Activated naive CD4-positive, alpha-beta T cell treated with anti-CD3 and anti-CD28 coated beads for 36 hours (primary cell): ENCODE results near the gene GSK3B. TPM values are rescaled to one million over a fixed set of nuclear protein-coding genes. Genes with fewer than 3 reads are reported as not detected.
A peak's percentile ranks its signal among the peaks of the same experiment; 100 is the strongest.
"Not testable (repeated sequence)": the region's sequence is repeated elsewhere in the genome, so short reads cannot be mapped to it uniquely, and the experiment has no call there.

ENCODE experiments used
- CTCF ChIA-PET: fragments of 350-600 bp; sonication (Branson Sonifier 250); formaldehyde crosslinking; loops from one replicate; lab custom pipeline; 2021; ENCODE audit warnings: antibody characterized with exemption; lab: Charles Lee
- DNase-seq: peaks from one replicate; pipeline ENCODE4 v3.0.0-alpha.2; 2020
- H3K27ac Mint-ChIP-seq: one replicate; pipeline ENCODE4 v1.8.0; 2021; ENCODE audit warnings: mild to moderate bottlenecking, mixed read lengths
- H3K27me3 Mint-ChIP-seq: one replicate; pipeline ENCODE4 v1.8.0; 2021; ENCODE audit warnings: low read depth, mixed read lengths
- H3K36me3 Mint-ChIP-seq: one replicate; pipeline ENCODE4 v1.8.0; 2021; ENCODE audit warnings: low read depth, mixed read lengths
- H3K4me1 Mint-ChIP-seq: one replicate; pipeline ENCODE4 v1.8.0; 2021; ENCODE audit warnings: low read depth, mixed read lengths
- H3K4me3 Mint-ChIP-seq: one replicate; pipeline ENCODE4 v1.8.0; 2021; ENCODE audit warnings: mild to moderate bottlenecking, moderate library complexity, mixed read lengths
- H3K9me3 Mint-ChIP-seq: one replicate; pipeline ENCODE4 v1.8.0; 2021; ENCODE audit warnings: mixed read lengths
- intact Hi-C: fragments of 100-400 bp; cut with micrococcal nuclease; formaldehyde crosslinking; loops from one replicate; pipeline ENCODE4 v1.15.1; 2023
- total RNA-seq, 2 experiments: library from RNA; stranded (reverse); gene quantifications; one replicate each; pipeline ENCODE4 v1.2.3, GENCODE V29; 2021

The GSK3B gene
- total RNA-seq, 2 experiments from 2014 or later: 25.9 to 27.8 TPM

- no peak for DNase-seq
- Mint-ChIP-seq H3K27me3 (no peaks in the 10 kb centered on the region), H3K36me3 (peaks cover 22% of the 10 kb centered on the region), H3K27ac (peak overlapping the region; percentile 77), H3K9me3 (no peaks in the 10 kb centered on the region), H3K4me1 (peaks cover 33% of the 10 kb centered on the region), H3K4me3 (no peak overlapping the region)
- CTCF ChIA-PET: interaction anchor here (0.6 to 1.0 kb wide), 3 partner anchors 20 to 199 kb away, joined by 3 to 5 read pairs (median 3); no protein-coding TSS in a partner anchor
- intact Hi-C loops: loop anchor here (1.0 kb wide), 2 partner anchors 183 to 233 kb away; no protein-coding TSS in a partner anchor
Observed at GRCh38 chr3:119912220-119912619, 182.0 kb downstream of the GSK3B start.

- peaks cover 22% of the 10 kb centered on the region for H3K36me3 Mint-ChIP-seq
- intact Hi-C loops: loop anchor here (1.0 to 2.0 kb wide), 5 partner anchors 8 to 433 kb away; no protein-coding TSS in a partner anchor
- no peaks in the 10 kb centered on the region for H3K27me3 Mint-ChIP-seq
- no peaks in the 10 kb centered on the region for H3K9me3 Mint-ChIP-seq
- peak overlapping the region; percentile 77 for H3K27ac Mint-ChIP-seq
- H3K4me1 Mint-ChIP-seq: peaks cover 33% of the 10 kb centered on the region
- no peak overlapping the region for H3K4me3 Mint-ChIP-seq
- DNase-seq: no peak
- CTCF ChIA-PET: interaction anchor here (0.6 to 1.0 kb wide), 2 partner anchors 20 to 145 kb away, joined by 3 to 5 read pairs; no protein-coding TSS in a partner anchor
Observed at GRCh38 chr3:119911748-119912147, 182.5 kb downstream of the GSK3B start.

- CTCF ChIA-PET: interaction anchor here (0.8 to 1.4 kb wide), 2 partner anchors 10 to 245 kb away, joined by 3 to 4 read pairs; no protein-coding TSS in a partner anchor
- H3K4me1 Mint-ChIP-seq: peaks cover 7% of the 10 kb centered on the region
- intact Hi-C loops: no loop called here
- no peaks in the 10 kb centered on the region for H3K9me3 Mint-ChIP-seq
- no peak overlapping the region for H3K27ac Mint-ChIP-seq
- no peaks in the 10 kb centered on the region for H3K27me3 Mint-ChIP-seq
- no peak overlapping the region for H3K4me3 Mint-ChIP-seq
- DNase-seq: no peak
- peaks cover 6% of the 10 kb centered on the region for H3K36me3 Mint-ChIP-seq
Observed at GRCh38 chr3:119902061-119902460, 192.2 kb downstream of the GSK3B start.

GRCh38 chr3:119901148-119901547, 193.1 kb downstream of the GSK3B start:
- Mint-ChIP-seq H3K9me3 (no peaks in the 10 kb centered on the region), H3K4me3 (no peak overlapping the region), H3K36me3 (peaks cover 6% of the 10 kb centered on the region), H3K27me3 (no peaks in the 10 kb centered on the region), H3K27ac (no peak overlapping the region), H3K4me1 (peaks cover 7% of the 10 kb centered on the region)
- intact Hi-C loops: no loop called here
- no peak for DNase-seq
- CTCF ChIA-PET: interaction anchor here (1.4 kb wide), 1 partner anchor 9 kb away, joined by 4 read pairs; no protein-coding TSS in a partner anchor

- intact Hi-C loops: no loop called here
- no peak for DNase-seq
- Mint-ChIP-seq H3K36me3 (peaks cover 5% of the 10 kb centered on the region), H3K9me3 (no peaks in the 10 kb centered on the region), H3K27me3 (no peaks in the 10 kb centered on the region), H3K4me3 (no peak overlapping the region), H3K27ac (no peak overlapping the region), H3K4me1 (peaks cover 13% of the 10 kb centered on the region)
- CTCF ChIA-PET: no interaction called here
Observed at GRCh38 chr3:119899192-119899511, 195.1 kb downstream of the GSK3B start.

- no peak for DNase-seq
- peaks cover 5% of the 10 kb centered on the region for H3K36me3 Mint-ChIP-seq
- peaks cover 18% of the 10 kb centered on the region for H3K4me1 Mint-ChIP-seq
- H3K27me3 Mint-ChIP-seq: no peaks in the 10 kb centered on the region
- H3K4me3 Mint-ChIP-seq: no peak overlapping the region
- CTCF ChIA-PET: no interaction called here
- H3K27ac Mint-ChIP-seq: no peak overlapping the region
- intact Hi-C loops: no loop called here
- H3K9me3 Mint-ChIP-seq: no peaks in the 10 kb centered on the region
Observed at GRCh38 chr3:119898478-119899191, 195.6 kb downstream of the GSK3B start.

- no peak overlapping the region for H3K4me3 Mint-ChIP-seq
- intact Hi-C loops: loop anchor here (5.0 kb wide), 2 partner anchors 453 to 663 kb away; partner anchors contain the start of gene LRRC58
- CTCF ChIA-PET: interaction anchor here (0.6 to 3.2 kb wide), 4 partner anchors 102 to 298 kb away, joined by 3 to 49 read pairs (median 4); no protein-coding TSS in a partner anchor
- no peak overlapping the region for H3K27ac Mint-ChIP-seq
- peaks cover 12% of the 10 kb centered on the region for H3K36me3 Mint-ChIP-seq
- no peak for DNase-seq
- H3K4me1 Mint-ChIP-seq: peaks cover 22% of the 10 kb centered on the region
- no peaks in the 10 kb centered on the region for H3K27me3 Mint-ChIP-seq
- peaks cover 2% of the 10 kb centered on the region for H3K9me3 Mint-ChIP-seq
Observed at GRCh38 chr3:119894195-119894594, 200.1 kb downstream of the GSK3B start.

- no peak overlapping the region for H3K27ac Mint-ChIP-seq
- CTCF ChIA-PET: interaction anchor here (0.6 to 3.2 kb wide), 7 partner anchors 103 to 417 kb away, joined by 3 to 49 read pairs (median 4); no protein-coding TSS in a partner anchor
Observed at GRCh38 chr3:119893769-119894168, 200.5 kb downstream of the GSK3B start.

GRCh38 chr3:119891944-119892721, 202.1 kb downstream of the GSK3B start:
- Mint-ChIP-seq H3K27ac (no peak overlapping the region), H3K4me1 (peaks cover 17% of the 10 kb centered on the region), H3K27me3 (no peaks in the 10 kb centered on the region), H3K36me3 (peaks cover 25% of the 10 kb centered on the region), H3K4me3 (no peak overlapping the region), H3K9me3 (peaks cover 11% of the 10 kb centered on the region)
- DNase-seq: peak; percentile 59
- CTCF ChIA-PET: interaction anchor here (0.6 to 3.2 kb wide), 33 partner anchors 10 to 525 kb away, joined by 3 to 49 read pairs (median 4); no protein-coding TSS in a partner anchor
- intact Hi-C loops: loop anchor here (1.0 to 5.0 kb wide), 9 partner anchors 45 to 665 kb away; partner anchors contain the start of genes GSK3B and LRRC58

More at GRCh38 chr3:119893769-119894168, 200.5 kb downstream of the GSK3B start:
- Mint-ChIP-seq H3K27me3 (no peaks in the 10 kb centered on the region), H3K4me1 (peaks cover 18% of the 10 kb centered on the region), H3K9me3 (peaks cover 7% of the 10 kb centered on the region), H3K36me3 (peaks cover 14% of the 10 kb centered on the region), H3K4me3 (no peak overlapping the region)
- intact Hi-C loops: loop anchor here (5.0 kb wide), 2 partner anchors 454 to 664 kb away; partner anchors contain the start of gene LRRC58
- no peak for DNase-seq

- H3K4me3 Mint-ChIP-seq, H3K27me3 Mint-ChIP-seq, H3K27ac Mint-ChIP-seq, intact Hi-C loops, DNase-seq, H3K4me1 Mint-ChIP-seq, CTCF ChIA-PET: not testable (repeated sequence)
- peaks cover 11% of the 10 kb centered on the region for H3K9me3 Mint-ChIP-seq
- H3K36me3 Mint-ChIP-seq: peaks cover 27% of the 10 kb centered on the region
Observed at GRCh38 chr3:119888681-119889080, 205.6 kb downstream of the GSK3B start.

- H3K9me3 Mint-ChIP-seq: peaks cover 11% of the 10 kb centered on the region
- DNase-seq: no peak
- intact Hi-C loops: no loop called here
- no peak overlapping the region for H3K4me3 Mint-ChIP-seq
- no peaks in the 10 kb centered on the region for H3K27me3 Mint-ChIP-seq
- peaks cover 27% of the 10 kb centered on the region for H3K36me3 Mint-ChIP-seq
- CTCF ChIA-PET: interaction anchor here (0.6 kb wide), 1 partner anchor 282 kb away, joined by 4 read pairs; no protein-coding TSS in a partner anchor
- no peak overlapping the region for H3K27ac Mint-ChIP-seq
- H3K4me1 Mint-ChIP-seq: no peaks in the 10 kb centered on the region
Observed at GRCh38 chr3:119885746-119886530, 208.3 kb downstream of the GSK3B start.
